HG02943 (cell line): ENCODE measurements around the gene CATSPERE.
A peak's percentile ranks its signal among the peaks of the same experiment; 100 is the strongest.

Source experiments
- ATAC-seq: cut with Tn5 transposase; IDR thresholded peaks from one replicate; pipeline ENCODE4 v1.9.1; 2021; ENCODE audit warnings: mild to moderate bottlenecking, low read depth, moderate library complexity; ENCODE audit not compliant: unreplicated experiment

CATSPERE gene

GRCh38 chr1:244461245-244462071 is at the start of gene CATSPERE:
Gene CATSPERE, plus strand, starts transcription at chr1:244461273. Its CDS starts 157 bp downstream, at chr1:244461430.
- ATAC-seq = peak; percentile 97

- ATAC-seq = no peak
Measured at GRCh38 chr1:244412176-244412575, 48.9 kb upstream of the CATSPERE start.

- no peak for ATAC-seq
Measured at GRCh38 chr1:244413736-244414135, 47.3 kb upstream of the CATSPERE start.

- ATAC-seq = no peak
Measured at GRCh38 chr1:244414543-244414942, 46.5 kb upstream of the CATSPERE start.

DNA sequence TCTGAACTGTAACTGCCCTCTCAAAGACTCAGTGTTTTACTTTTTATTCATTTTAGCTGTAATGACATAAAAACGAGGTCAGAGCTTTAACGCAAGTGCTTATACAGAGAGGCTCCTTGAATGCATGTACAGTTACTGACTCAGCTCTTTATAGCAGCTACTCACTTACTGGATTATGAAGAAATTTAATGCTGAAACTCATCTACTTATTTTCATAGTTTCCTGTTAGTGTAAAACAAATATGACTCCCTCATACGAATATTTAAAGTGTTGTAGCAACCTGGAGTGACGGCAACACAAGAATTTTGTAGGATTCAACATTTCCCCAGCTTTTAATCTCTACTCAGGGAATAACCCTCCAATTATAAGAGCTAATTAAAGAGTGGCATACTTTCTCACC is 42.0 kb upstream of the CATSPERE start:
- ATAC-seq = no peak

GRCh38 chr1:244422174-244422573 is 38.9 kb upstream of the CATSPERE start:
- no peak for ATAC-seq

DNA sequence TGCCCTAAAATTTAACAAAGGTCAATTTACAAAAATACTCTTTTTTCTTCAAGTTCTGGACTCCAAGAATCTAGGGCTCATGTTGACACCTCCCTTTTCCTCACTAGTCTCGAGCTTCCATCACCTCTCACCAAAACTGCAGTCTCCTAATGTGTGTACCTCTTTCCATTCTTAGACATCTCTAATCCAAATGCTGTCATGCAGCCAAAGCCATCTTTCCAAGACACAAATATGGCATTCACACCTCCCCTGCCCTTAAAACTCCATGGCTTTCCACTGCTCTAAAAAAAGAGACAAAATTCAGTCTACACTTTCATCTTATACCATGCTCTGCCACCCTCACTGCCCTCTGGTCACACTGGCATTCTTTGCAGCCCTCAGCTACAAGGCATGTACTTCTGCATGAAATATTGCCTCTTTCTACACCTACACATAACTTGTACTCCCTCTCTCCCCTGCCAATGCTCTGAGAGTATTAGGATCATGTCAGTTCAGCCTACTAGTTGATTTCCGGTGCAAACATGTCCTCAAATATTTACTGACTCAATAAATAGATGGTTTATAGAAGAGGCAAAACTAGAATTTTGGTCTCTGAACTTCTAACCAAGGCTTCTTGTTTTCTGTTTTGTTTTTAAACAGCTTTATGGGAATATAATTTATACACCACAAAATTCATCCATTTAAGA is 36.3 kb upstream of the CATSPERE start:
- no peak for ATAC-seq

- ATAC-seq = no peak
Measured at GRCh38 chr1:244427647-244428046, 33.4 kb upstream of the CATSPERE start.

GRCh38 chr1:244429818-244430217 is 31.3 kb upstream of the CATSPERE start:
- ATAC-seq = no peak

DNA sequence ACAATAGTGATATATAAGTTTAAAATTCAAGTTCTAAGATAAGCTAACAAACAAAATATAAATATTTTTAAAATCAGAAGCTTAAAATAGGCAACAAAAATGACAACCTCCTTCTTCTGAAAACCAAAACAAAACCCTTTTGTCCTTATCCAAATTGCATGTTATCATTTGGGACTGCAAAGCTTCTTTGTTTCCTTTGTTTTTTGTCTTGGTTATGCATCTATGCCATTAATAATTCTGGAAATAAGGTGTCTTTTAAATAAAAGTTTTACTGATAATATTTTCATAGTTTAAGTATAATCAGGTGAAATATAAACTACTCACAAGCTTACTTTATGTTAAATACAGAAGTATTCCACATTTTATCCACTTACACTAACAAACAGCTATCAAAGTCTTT is 29.9 kb upstream of the CATSPERE start:
- ATAC-seq = no peak

DNA sequence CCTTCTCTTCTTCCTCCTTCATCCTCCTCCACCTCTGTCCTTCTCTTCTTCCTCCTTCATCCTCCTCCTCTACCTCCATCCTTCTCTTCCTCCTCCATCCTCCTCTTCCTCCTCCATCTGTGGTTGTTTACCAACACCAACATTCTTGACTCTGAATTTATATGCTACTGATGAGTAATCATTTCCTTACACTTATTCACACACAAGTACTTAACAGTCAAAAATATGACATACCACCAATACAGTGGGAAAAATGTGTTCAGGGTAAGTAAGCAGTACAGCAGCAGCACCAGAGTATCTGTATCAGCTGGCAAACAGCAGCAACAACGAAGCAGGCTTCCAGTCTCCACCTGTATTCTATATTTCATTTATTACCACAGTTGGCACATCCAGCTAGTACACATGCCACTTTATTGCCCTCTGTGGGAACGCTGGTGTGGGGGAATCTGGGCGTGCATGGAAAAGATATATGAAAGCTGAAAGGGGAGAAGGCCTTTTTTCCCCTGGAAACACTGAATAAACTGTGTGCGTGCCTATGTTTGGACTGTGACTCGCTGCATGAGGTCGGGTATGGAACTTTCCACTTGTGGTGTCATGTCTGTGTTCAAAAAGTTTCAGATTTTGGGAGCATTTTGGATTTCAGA is 25.4 kb upstream of the CATSPERE start:
- ATAC-seq = no peak

GRCh38 chr1:244436336-244437085 is 24.6 kb upstream of the CATSPERE start:
- ATAC-seq = no peak

- no peak for ATAC-seq
Measured at GRCh38 chr1:244437086-244437468, 24.0 kb upstream of the CATSPERE start.

GRCh38 chr1:244439391-244440032 is 21.6 kb upstream of the CATSPERE start:
- ATAC-seq = no peak

GRCh38 chr1:244442850-244443249 is 18.2 kb upstream of the CATSPERE start:
- no peak for ATAC-seq

DNA sequence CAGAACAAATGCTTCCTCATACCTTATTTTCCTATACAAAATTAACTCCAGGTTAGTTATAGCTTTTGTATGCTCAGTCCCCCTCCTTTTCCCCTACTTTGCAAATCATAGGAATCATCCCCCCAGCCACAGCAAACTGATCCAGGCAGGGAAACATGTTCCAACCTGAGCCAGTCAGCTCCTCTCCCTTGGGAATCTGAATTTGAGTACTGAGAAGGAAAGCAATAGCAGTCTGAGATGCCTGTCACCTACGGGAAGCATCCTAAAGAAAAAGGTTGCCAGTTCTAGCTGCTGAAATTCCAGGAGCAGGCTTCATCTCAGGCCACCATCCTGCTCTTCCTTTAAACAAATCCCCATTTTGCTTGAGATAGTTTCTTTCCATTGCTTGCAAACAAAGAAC is 16.2 kb upstream of the CATSPERE start:
- ATAC-seq = no peak

DNA sequence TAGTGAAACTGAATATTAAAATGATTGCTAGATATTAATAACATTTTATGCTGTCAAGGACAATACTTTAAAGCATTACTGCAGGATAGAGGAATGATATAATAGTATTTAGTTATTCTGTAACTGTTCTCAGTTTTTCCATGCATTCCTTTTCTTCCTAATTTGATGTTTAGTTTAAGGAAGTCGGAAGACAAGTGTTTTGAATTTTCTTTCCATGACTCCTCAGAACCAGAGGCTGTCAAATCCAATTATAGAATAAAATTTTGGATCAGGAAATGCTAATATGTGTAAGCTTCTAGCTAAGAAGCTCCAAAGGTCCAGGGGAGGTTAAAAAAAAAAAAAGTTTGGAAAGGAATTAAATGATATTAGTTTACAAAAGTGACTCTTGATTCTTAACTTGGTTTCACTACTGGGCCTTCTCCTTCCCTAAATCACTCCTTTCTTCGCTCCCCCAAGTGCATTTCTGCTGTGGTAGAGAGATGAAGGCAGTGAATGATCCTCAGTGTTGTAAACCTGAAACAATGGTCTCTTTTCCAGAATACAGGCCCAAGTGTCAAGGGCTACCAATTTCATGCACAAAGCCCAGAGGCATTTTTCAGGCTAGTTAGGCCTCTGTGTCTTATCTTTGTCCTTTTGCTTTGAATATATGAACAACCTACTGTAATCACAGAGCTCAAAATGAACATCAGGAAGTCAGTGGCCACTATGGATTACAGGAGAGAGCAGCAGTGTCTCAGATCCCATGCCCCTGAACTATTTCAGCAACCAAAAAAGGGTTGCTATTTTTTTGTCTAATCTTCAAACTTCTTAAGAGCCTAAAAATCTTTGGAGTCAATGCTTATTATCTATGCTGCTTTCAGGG is 15.5 kb upstream of the CATSPERE start:
- ATAC-seq = no peak

- no peak for ATAC-seq
Measured at GRCh38 chr1:244447024-244447423, 14.0 kb upstream of the CATSPERE start.

DNA sequence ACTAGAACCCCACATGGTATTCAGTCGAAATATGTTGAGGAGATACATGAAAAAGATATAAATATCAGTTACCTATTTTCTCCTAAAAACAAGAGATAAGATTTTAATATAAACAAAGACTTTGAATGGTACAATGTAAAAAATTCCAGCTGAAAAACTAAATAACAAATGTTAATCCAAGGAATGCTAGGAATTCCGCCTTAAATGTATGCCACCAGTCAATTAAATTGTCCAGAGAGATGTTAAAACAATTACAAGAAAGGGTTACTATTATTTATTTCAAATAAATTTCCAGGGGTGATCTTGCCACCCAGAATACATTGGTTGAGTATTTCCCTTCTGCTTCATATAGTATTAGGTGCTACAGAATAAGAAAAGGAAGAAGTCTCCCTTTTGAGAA is 13.5 kb upstream of the CATSPERE start:
- ATAC-seq = no peak
